ENCODE results near the gene SIN3A.
A peak's percentile ranks its signal among the peaks of the same experiment; 100 is the strongest.

Gene SIN3A

GRCh38 chr15:75380773-75381172 is 70.7 kb downstream of the SIN3A start:
- no peak for TF ChIP-seq CTCF (IDR thresholded peaks at IDR 0.05; ENCODE audit: low read length, missing control alignments)
- no peak for DNase-seq (ENCODE audit: low read depth)
- H3K4me3 ChIP-seq (replicated peaks; ENCODE audit: low read depth, low read length) = no peak overlapping the region

- H3K4me3 ChIP-seq (replicated peaks; ENCODE audit: low read depth, low read length) = no peak overlapping the region
- TF ChIP-seq CTCF (IDR thresholded peaks at IDR 0.05; ENCODE audit: low read length, missing control alignments) = no peak
- no peak for DNase-seq (ENCODE audit: low read depth)
Observed at GRCh38 chr15:75371901-75372688, 79.4 kb downstream of the SIN3A start.

GRCh38 chr15:75371486-75371885 is 80.0 kb downstream of the SIN3A start:
- DNase-seq (ENCODE audit: low read depth) = no peak
- TF ChIP-seq CTCF (IDR thresholded peaks at IDR 0.05; ENCODE audit: low read length, missing control alignments) = no peak
- H3K4me3 ChIP-seq (replicated peaks; ENCODE audit: low read depth, low read length) = no peak overlapping the region

GRCh38 chr15:75369897-75370581 is 81.5 kb downstream of the SIN3A start:
- DNase-seq (ENCODE audit: low read depth) = no peak
- TF ChIP-seq CTCF (IDR thresholded peaks at IDR 0.05; ENCODE audit: low read length, missing control alignments) = no peak

GRCh38 chr15:75368689-75369239 is 82.7 kb downstream of the SIN3A start:
- no peak for TF ChIP-seq CTCF (IDR thresholded peaks at IDR 0.05; ENCODE audit: low read length, missing control alignments)
- peak overlapping the region; percentile 87 for H3K4me3 ChIP-seq (replicated peaks; ENCODE audit: low read depth, low read length)
- DNase-seq (ENCODE audit: low read depth) = no peak

More at GRCh38 chr15:75369897-75370581, 81.5 kb downstream of the SIN3A start:
- no peak overlapping the region for H3K4me3 ChIP-seq (replicated peaks; ENCODE audit: low read depth, low read length)

GRCh38 chr15:75367913-75368688 is 83.4 kb downstream of the SIN3A start, which contains the start of gene MAN2C1:
Gene MAN2C1 (minus strand): TSS chr15:75368607. CDS start chr15:75368583, 24 bp downstream.
- peak within 1 kb of the TSS; percentile 87 for H3K4me3 ChIP-seq (replicated peaks; ENCODE audit: low read depth, low read length)
- peak; percentile 79 for TF ChIP-seq CTCF (IDR thresholded peaks at IDR 0.05; ENCODE audit: low read length, missing control alignments)
- peak; percentile 95 for DNase-seq (ENCODE audit: low read depth)
